Measurements from ENCODE around the gene PLXDC2.
"Not testable (repeated sequence)": the region's sequence is repeated elsewhere in the genome, so short reads cannot be mapped to it uniquely, and the experiment has no call there.

PLXDC2 gene

DNA sequence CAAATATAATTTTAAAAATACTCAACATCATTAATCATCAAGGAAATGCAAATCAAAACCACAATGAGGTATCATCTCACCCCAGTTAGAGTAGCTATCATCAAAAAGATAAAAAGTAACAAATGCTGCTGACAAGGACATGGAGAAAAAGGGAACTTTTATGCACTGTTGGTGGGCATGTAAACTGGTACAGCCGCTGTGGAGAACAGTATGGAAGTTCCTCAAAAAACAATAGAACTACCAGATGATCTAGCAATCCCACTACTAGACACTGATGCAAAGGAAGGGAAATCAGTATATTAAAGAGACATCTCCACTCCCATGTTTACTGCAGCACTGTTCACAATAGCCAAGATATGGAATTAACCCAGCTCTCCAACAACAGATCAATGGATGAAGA is 384.5 kb downstream of the PLXDC2 start:
- no peak for FAIRE-seq

DNA sequence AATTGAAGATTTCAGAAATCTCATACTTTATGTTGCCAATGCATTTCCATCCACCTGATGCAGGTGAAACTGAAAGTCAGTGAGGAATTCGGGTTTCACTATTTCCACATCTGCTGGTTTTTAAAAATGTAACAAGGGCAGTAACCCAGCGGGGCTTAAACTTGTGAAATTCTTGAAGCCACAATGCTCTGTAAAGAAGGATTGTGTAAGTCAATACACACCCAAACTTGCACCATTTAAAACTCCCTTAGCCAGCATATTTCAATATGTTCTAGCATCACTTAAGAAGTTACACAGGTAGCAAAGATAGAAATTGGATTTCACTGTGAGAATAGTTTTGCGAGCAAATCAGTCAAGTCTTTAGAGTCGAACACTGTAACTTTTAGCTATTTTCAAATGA is 386.1 kb downstream of the PLXDC2 start:
- FAIRE-seq = no peak
- DNase-seq (ENCODE audit: insufficient read length, low spot score) = no peak
- TF ChIP-seq, protein P1, sequence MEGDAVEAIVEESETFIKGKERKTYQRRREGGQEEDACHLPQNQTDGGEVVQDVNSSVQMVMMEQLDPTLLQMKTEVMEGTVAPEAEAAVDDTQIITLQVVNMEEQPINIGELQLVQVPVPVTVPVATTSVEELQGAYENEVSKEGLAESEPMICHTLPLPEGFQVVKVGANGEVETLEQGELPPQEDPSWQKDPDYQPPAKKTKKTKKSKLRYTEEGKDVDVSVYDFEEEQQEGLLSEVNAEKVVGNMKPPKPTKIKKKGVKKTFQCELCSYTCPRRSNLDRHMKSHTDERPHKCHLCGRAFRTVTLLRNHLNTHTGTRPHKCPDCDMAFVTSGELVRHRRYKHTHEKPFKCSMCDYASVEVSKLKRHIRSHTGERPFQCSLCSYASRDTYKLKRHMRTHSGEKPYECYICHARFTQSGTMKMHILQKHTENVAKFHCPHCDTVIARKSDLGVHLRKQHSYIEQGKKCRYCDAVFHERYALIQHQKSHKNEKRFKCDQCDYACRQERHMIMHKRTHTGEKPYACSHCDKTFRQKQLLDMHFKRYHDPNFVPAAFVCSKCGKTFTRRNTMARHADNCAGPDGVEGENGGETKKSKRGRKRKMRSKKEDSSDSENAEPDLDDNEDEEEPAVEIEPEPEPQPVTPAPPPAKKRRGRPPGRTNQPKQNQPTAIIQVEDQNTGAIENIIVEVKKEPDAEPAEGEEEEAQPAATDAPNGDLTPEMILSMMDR (IDR thresholded peaks at IDR 0.05; ENCODE audit: insufficient read depth, missing control alignments) = no peak

More for the DNA sequence above, 384.5 kb downstream of the PLXDC2 start:
- no peak for DNase-seq (ENCODE audit: insufficient read length, low spot score)
- TF ChIP-seq, protein P1 (IDR thresholded peaks at IDR 0.05; ENCODE audit: insufficient read depth, missing control alignments) = no peak

DNA sequence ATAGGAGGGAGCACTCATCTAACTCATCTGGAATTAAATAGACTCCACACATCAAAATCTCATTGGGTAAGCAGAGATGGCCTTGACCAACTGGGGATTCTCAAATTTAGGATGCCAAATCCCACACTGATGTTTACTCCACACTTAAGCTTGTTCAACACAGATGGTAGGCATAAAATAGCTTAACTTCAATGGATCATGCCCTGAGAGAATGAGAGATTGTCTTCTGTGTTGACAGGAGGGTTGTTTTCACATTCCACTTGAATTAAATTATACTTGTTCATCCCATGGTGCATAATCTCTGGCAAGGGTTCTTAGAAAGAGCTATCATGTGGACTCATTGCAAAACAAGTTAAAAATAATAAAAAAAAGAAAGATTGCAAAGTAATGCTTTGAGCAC is 391.4 kb downstream of the PLXDC2 start:
- DNase-seq (ENCODE audit: insufficient read length, low spot score) (no peak), FAIRE-seq (no peak)
- TF ChIP-seq, protein P1 (IDR thresholded peaks at IDR 0.05; ENCODE audit: insufficient read depth, missing control alignments) = no peak

- FAIRE-seq; DNase-seq (ENCODE audit: insufficient read length, low spot score): not testable (repeated sequence)
Measured at GRCh38 chr10:20209098-20209497, 392.9 kb downstream of the PLXDC2 start.

GRCh38 chr10:20215547-20216152 is 399.4 kb downstream of the PLXDC2 start:
- TF ChIP-seq, protein P1 (IDR thresholded peaks at IDR 0.05; ENCODE audit: insufficient read depth, missing control alignments) = no peak
- FAIRE-seq = no peak

GRCh38 chr10:20221356-20221755 is 405.1 kb downstream of the PLXDC2 start:
- TF ChIP-seq, protein P1 (IDR thresholded peaks at IDR 0.05; ENCODE audit: insufficient read depth, missing control alignments) = no peak
- FAIRE-seq = no peak
- DNase-seq (ENCODE audit: insufficient read length, low spot score) = no peak

More at GRCh38 chr10:20215547-20216152, 399.4 kb downstream of the PLXDC2 start:
- no peak for DNase-seq (ENCODE audit: insufficient read length, low spot score)

DNA sequence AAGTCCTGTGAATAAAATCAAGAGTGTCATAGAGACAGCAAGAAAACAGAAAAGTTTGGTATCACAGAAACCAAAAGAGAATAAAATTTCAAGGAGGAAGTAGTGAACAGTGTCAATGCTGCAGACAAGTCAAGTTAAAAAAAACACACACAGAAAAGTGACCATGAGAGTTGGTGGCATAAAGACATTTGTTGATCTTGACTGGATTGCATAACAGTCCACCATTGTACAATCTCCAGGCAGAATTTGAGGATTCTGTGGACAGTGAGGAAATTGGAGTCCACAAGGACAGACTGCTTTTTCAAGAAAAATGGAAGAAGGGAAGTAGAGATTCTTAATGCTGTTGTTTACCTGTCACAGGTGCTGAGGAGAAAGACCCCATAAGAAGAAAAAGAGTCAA is 412.5 kb downstream of the PLXDC2 start:
- FAIRE-seq (no peak), DNase-seq (ENCODE audit: insufficient read length, low spot score) (no peak)
- TF ChIP-seq, protein P1 (IDR thresholded peaks at IDR 0.05; ENCODE audit: insufficient read depth, missing control alignments) = no peak

Data from D721Med (cell line).